ENCODE measurements around the gene KLF17.

DNA sequence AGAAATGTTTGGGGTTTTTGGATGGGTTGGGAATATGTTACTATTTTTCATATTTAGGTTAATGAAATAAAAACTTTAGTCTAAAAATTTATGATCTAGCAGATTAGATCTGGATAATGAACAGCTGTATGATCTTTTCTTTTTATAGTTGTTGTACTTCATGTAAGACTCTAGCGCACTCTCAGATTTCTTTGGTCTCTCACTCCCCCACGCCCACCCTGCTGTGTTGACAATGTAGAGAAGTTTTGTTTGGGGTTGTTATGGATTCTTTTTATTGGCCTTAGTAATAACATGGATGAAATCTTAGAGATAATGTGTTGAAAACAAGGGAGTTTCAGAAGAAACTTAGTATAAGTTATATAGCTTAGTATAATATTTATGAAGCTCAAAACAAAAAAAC lies 17.3 kb downstream of the KLF17 start:
- TF ChIP-seq CTCF (IDR thresholded peaks at IDR 0.05; ENCODE audit: low read depth, low read length, missing input control): no peak
- TF ChIP-seq NR2F2 (IDR thresholded peaks at IDR 0.05): no peak
- TF ChIP-seq, protein P1, sequence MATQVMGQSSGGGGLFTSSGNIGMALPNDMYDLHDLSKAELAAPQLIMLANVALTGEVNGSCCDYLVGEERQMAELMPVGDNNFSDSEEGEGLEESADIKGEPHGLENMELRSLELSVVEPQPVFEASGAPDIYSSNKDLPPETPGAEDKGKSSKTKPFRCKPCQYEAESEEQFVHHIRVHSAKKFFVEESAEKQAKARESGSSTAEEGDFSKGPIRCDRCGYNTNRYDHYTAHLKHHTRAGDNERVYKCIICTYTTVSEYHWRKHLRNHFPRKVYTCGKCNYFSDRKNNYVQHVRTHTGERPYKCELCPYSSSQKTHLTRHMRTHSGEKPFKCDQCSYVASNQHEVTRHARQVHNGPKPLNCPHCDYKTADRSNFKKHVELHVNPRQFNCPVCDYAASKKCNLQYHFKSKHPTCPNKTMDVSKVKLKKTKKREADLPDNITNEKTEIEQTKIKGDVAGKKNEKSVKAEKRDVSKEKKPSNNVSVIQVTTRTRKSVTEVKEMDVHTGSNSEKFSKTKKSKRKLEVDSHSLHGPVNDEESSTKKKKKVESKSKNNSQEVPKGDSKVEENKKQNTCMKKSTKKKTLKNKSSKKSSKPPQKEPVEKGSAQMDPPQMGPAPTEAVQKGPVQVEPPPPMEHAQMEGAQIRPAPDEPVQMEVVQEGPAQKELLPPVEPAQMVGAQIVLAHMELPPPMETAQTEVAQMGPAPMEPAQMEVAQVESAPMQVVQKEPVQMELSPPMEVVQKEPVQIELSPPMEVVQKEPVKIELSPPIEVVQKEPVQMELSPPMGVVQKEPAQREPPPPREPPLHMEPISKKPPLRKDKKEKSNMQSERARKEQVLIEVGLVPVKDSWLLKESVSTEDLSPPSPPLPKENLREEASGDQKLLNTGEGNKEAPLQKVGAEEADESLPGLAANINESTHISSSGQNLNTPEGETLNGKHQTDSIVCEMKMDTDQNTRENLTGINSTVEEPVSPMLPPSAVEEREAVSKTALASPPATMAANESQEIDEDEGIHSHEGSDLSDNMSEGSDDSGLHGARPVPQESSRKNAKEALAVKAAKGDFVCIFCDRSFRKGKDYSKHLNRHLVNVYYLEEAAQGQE (IDR thresholded peaks at IDR 0.05): no peak
